ENCODE data around the gene SS18L1. TPM values are rescaled to one million over a fixed set of nuclear protein-coding genes. Genes with fewer than 3 reads are reported as not detected.

Gene SS18L1
- total RNA-seq, 1 donor = 8.9 TPM

- H3K4me3 ChIP-seq (ENCODE audit: low read depth, low read length) = no peak overlapping the region
- no peak for TF ChIP-seq CTCF (IDR thresholded peaks at IDR 0.05; ENCODE audit: insufficient read depth, low read length)
- DNase-seq (ENCODE audit: low read depth) = no peak
Observed at GRCh38 chr20:62229667-62230066, 86.1 kb downstream of the SS18L1 start.

DNA sequence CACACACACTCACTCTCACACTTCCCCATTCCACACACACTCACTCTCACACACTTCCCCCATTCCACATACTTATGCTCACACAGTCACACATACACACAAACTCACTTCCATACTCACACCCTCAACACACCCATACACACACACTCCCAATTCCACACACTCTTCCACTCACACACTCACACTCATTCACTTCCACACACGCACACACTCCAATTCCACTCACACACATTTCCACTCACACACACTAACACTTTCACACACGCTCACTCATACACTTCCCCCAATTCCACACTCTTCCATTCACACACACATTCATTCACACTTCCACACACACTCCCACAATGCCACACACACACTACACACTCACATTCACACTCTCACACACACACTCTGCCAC, 86.7 kb downstream of the SS18L1 start:
- no peak for TF ChIP-seq CTCF (IDR thresholded peaks at IDR 0.05; ENCODE audit: insufficient read depth, low read length)
- DNase-seq (ENCODE audit: low read depth) = no peak
- no peak overlapping the region for H3K4me3 ChIP-seq (ENCODE audit: low read depth, low read length)

- DNase-seq (ENCODE audit: low read depth) = no peak
- no peak for TF ChIP-seq CTCF (IDR thresholded peaks at IDR 0.05; ENCODE audit: insufficient read depth, low read length)
- no peak overlapping the region for H3K4me3 ChIP-seq (ENCODE audit: low read depth, low read length)
Observed at GRCh38 chr20:62230696-62231095, 87.1 kb downstream of the SS18L1 start.

GRCh38 chr20:62231292-62231691, 87.7 kb downstream of the SS18L1 start:
- no peak for DNase-seq (ENCODE audit: low read depth)
- TF ChIP-seq CTCF (IDR thresholded peaks at IDR 0.05; ENCODE audit: insufficient read depth, low read length) = no peak
- H3K4me3 ChIP-seq (ENCODE audit: low read depth, low read length) = no peak overlapping the region

Other genes with a start within 250 kb of the SS18L1 start
- 2.9 and 5.4 TPM in 2 replicates for gene TAF4, start 77.9 kb upstream of the SS18L1 start, total RNA-seq (ENCODE audit: low replicate concordance)
- gene LSM14B, start 21.3 kb upstream of the SS18L1 start, total RNA-seq (ENCODE audit: low replicate concordance) = 27.7 and 31.0 TPM in 2 replicates
- gene PSMA7, start 375 bp upstream of the SS18L1 start, total RNA-seq (ENCODE audit: low replicate concordance) = 237 and 282 TPM in 2 replicates
- 15.3 and 18.7 TPM in 2 replicates for gene MTG2, start 39.3 kb downstream of the SS18L1 start, total RNA-seq (ENCODE audit: low replicate concordance)
- not detected in 2 replicates for gene HRH3, start 76.5 kb downstream of the SS18L1 start, total RNA-seq (ENCODE audit: low replicate concordance)
- 21.1 and 31.6 TPM in 2 replicates for gene OSBPL2, start 94.8 kb downstream of the SS18L1 start, total RNA-seq (ENCODE audit: low replicate concordance)
- 73.8 and 81.3 TPM in 2 replicates for gene ADRM1, start 159.2 kb downstream of the SS18L1 start, total RNA-seq (ENCODE audit: low replicate concordance)
- 5.6 and 11.1 TPM in 2 replicates for gene LAMA5, start 223.5 kb downstream of the SS18L1 start, total RNA-seq (ENCODE audit: low replicate concordance)
- 754 and 1,887 TPM in 2 replicates for gene RPS21, start 243.3 kb downstream of the SS18L1 start, total RNA-seq (ENCODE audit: low replicate concordance)

All from fibroblast of the aortic adventitia (primary cell).